HFF-Myc (cell line): ENCODE measurements around the gene PTCD2.

Experiments used
- DNase-seq: peaks from one replicate; pipeline ENCODE4 v3.0.0-alpha.2; 2011; ENCODE audit warnings: low read depth; ENCODE audit errors: extremely low read depth
- H3K4me3 ChIP-seq: replicated peaks from 2 replicates; pipeline ENCODE4 v1.5.1; 2011; ENCODE audit warnings: low read depth, mild to moderate bottlenecking, control low read depth, low read length
- TF ChIP-seq, protein P1 (sequence below): IDR thresholded peaks from 2 replicates; pipeline ENCODE4 v1.5.1; 2012; ENCODE audit warnings: mild to moderate bottlenecking, low read depth, low read length, control low read depth; ENCODE audit errors: missing control alignments

PTCD2 gene

GRCh38 chr5:72286798-72287197, 33.4 kb upstream of the PTCD2 start:
- TF ChIP-seq, protein P1, sequence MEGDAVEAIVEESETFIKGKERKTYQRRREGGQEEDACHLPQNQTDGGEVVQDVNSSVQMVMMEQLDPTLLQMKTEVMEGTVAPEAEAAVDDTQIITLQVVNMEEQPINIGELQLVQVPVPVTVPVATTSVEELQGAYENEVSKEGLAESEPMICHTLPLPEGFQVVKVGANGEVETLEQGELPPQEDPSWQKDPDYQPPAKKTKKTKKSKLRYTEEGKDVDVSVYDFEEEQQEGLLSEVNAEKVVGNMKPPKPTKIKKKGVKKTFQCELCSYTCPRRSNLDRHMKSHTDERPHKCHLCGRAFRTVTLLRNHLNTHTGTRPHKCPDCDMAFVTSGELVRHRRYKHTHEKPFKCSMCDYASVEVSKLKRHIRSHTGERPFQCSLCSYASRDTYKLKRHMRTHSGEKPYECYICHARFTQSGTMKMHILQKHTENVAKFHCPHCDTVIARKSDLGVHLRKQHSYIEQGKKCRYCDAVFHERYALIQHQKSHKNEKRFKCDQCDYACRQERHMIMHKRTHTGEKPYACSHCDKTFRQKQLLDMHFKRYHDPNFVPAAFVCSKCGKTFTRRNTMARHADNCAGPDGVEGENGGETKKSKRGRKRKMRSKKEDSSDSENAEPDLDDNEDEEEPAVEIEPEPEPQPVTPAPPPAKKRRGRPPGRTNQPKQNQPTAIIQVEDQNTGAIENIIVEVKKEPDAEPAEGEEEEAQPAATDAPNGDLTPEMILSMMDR = no peak
- no peak overlapping the region for H3K4me3 ChIP-seq
- DNase-seq = no peak

GRCh38 chr5:72288924-72289323, 31.2 kb upstream of the PTCD2 start:
- DNase-seq = no peak
- H3K4me3 ChIP-seq = no peak overlapping the region
- TF ChIP-seq, protein P1 = no peak

GRCh38 chr5:72290356-72291133, 29.6 kb upstream of the PTCD2 start:
- TF ChIP-seq, protein P1 = no peak
- no peak for DNase-seq
- no peak overlapping the region for H3K4me3 ChIP-seq

- TF ChIP-seq, protein P1 = no peak
- DNase-seq = no peak
- no peak overlapping the region for H3K4me3 ChIP-seq
These were observed 28.6 kb upstream of the PTCD2 start for GRCh38 chr5:72291601-72292000.

GRCh38 chr5:72292411-72292810, 27.8 kb upstream of the PTCD2 start:
- TF ChIP-seq, protein P1 = no peak

DNA sequence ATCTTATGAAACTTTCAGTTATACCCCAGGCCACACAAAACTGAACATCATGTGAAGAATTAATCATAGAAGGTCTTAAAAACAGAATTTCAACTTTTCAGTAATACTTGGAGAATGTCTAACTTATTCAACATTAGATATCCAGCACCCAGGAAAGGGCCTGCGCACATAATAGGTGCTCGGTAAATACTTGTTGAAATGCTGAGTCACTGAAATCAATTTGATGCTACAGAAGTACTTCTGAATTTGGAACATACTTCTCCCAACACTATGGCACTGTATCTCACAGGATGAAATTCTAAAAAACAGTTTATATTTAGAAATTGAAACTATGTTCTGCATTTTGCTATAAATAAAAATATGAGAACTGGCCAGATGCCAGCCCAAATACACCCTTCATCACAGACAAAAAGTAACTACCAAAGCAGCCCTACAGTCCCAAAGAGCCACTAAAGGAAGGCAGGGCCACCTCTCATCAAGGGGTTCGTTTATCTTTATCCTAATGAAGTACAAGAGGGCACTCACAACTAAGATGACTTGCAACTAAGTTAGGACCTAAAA, 26.6 kb upstream of the PTCD2 start:
- TF ChIP-seq, protein P1 = no peak
- DNase-seq = no peak
- no peak overlapping the region for H3K4me3 ChIP-seq

More at GRCh38 chr5:72292411-72292810, 27.8 kb upstream of the PTCD2 start:
- no peak for DNase-seq
- H3K4me3 ChIP-seq = no peak overlapping the region
